A549 (cell line): Measurements from ENCODE around the gene CD84. TPM values are rescaled to one million over a fixed set of nuclear protein-coding genes. Genes with fewer than 3 reads are reported as not detected.

Source experiments
- ATAC-seq, 2 experiments: fragments of 200-7000 bp in 1 of 2; fragments of >200 bp in 1 of 2; cut with Nextera tagmentation in 1 of 2; cut with Tn5 transposase in 1 of 2; 3 replicates each; pipeline versions ENCODE4 v1.8.0 to v1.9.1; 2018 to 2020; ENCODE audit warnings: mild to moderate bottlenecking in 1 of 2, moderate library complexity in 1 of 2
- CTCF ChIA-PET: fragments of 300-600 bp; sonication (Branson Sonifier 250); formaldehyde crosslinking; extraction: SDS; loops from one replicate; lab custom pipeline; 2021; ENCODE audit warnings: antibody characterized with exemption, inconsistent platforms; lab: Yijun Ruan, JAX
- POLR2A ChIA-PET: fragments of 350-600 bp; formaldehyde crosslinking; extraction: SDS; loops from one replicate; lab custom pipeline; 2021; ENCODE audit warnings: antibody characterized with exemption, inconsistent platforms; lab: Yijun Ruan, JAX
- DNase-seq, 2 experiments: peaks; one replicate each; pipeline versions ENCODE4 v3.0.0 to v3.0.0-alpha.2; 2011 to 2016; ENCODE audit warnings: low read depth in 1 of 2, low spot score in 1 of 2
- FAIRE-seq: peaks from 2 replicates; lab custom pipeline; 2011; peaks lifted over from hg19 to GRCh38; lab: Jason Lieb, UNC
- H3K27ac ChIP-seq, 2 experiments: fragments of >200 bp; sonication (Bioruptor Twin); formaldehyde crosslinking; 3 replicates each; pipeline ENCODE4 v1.5.1; 2016 to 2017
- H3K4me1 ChIP-seq: fragments of >200 bp; sonication (Bioruptor Twin); formaldehyde crosslinking; 3 replicates; pipeline ENCODE4 v1.6.1; 2016
- H3K4me2 ChIP-seq: fragments of >200 bp; sonication (Bioruptor Twin); formaldehyde crosslinking; 3 replicates; pipeline ENCODE4 v1.6.1; 2016
- H3K4me3 ChIP-seq: fragments of >200 bp; sonication (Bioruptor Twin); formaldehyde crosslinking; 3 replicates; pipeline ENCODE4 v1.5.1; 2016
- H3K9me3 ChIP-seq: fragments of >200 bp; sonication (Bioruptor Twin); formaldehyde crosslinking; 3 replicates; pipeline ENCODE4 v1.6.1; 2016
- CBX8 ChIP-seq: fragments of 200-600 bp; sonication (generic); IDR thresholded peaks from 2 replicates; pipeline ENCODE4 v1.6.1; 2016
- CHD4 ChIP-seq: fragments of 200-600 bp; sonication (generic); IDR thresholded peaks from 2 replicates; pipeline ENCODE4 v1.6.1; 2016; ENCODE audit warnings: antibody characterized with exemption, mild to moderate bottlenecking, borderline replicate concordance
- EHF ChIP-seq: fragments of 250-450 bp; sonication (Bioruptor Pico); IDR thresholded peaks from 2 replicates; pipeline ENCODE4 v1.5.0; 2020; ENCODE audit warnings: mild to moderate bottlenecking
- EHMT2 ChIP-seq: fragments of 200-600 bp; sonication (generic); IDR thresholded peaks from 2 replicates; pipeline ENCODE4 v1.6.1; 2016; ENCODE audit warnings: antibody characterized with exemption, low read depth, mild to moderate bottlenecking, moderate library complexity
- FOSL2 ChIP-seq, 2 experiments: fragments of 450-650 bp in 1 of 2; fragments of >200 bp in 1 of 2; sonication (Bioruptor Twin) in 1 of 2; formaldehyde crosslinking; IDR thresholded peaks; 2 replicates each; pipeline versions ENCODE4 v1.5.0 to v1.6.1; 2016 to 2020; ENCODE audit warnings: mild to moderate bottlenecking in 1 of 2, moderate library complexity in 1 of 2
- GATA3 ChIP-seq: IDR thresholded peaks from 2 replicates; pipeline ENCODE4 v1.6.1; 2012; ENCODE audit warnings: borderline replicate concordance
- HOXB13 ChIP-seq: fragments of 250-450 bp; sonication (Bioruptor Pico); IDR thresholded peaks from 2 replicates; pipeline ENCODE4 v1.5.0; 2020; ENCODE audit warnings: low read depth, mild to moderate bottlenecking, moderate library complexity
- HOXB5 ChIP-seq: fragments of 250-450 bp; sonication (Bioruptor Pico); IDR thresholded peaks from 2 replicates; pipeline ENCODE4 v1.5.0; 2020; ENCODE audit warnings: mild to moderate bottlenecking, moderate library complexity
- JUNB ChIP-seq: fragments of >200 bp; sonication (Bioruptor Twin); formaldehyde crosslinking; IDR thresholded peaks from 2 replicates; pipeline ENCODE4 v1.6.1; 2016
- KDM5A ChIP-seq: fragments of 200-600 bp; sonication (generic); IDR thresholded peaks from 2 replicates; pipeline ENCODE4 v1.6.1; 2016; ENCODE audit warnings: antibody characterized with exemption, mild to moderate bottlenecking
- MAFK ChIP-seq: fragments of 450-650 bp; IDR thresholded peaks from 2 replicates; pipeline ENCODE4 v1.6.1; 2014; ENCODE audit not compliant: partially characterized antibody
- MAZ ChIP-seq: fragments of 150-350 bp; IDR thresholded peaks from 2 replicates; pipeline ENCODE4 v1.6.1; 2014; ENCODE audit warnings: antibody characterized with exemption, low read depth, low read length, borderline replicate concordance
- MYC ChIP-seq: IDR thresholded peaks from 2 replicates; pipeline ENCODE4 v1.6.1; 2012; ENCODE audit warnings: mild to moderate bottlenecking, inconsistent platforms, low read length, improper control_type of control experiment, borderline replicate concordance
- PHF8 ChIP-seq: fragments of 200-600 bp; sonication (generic); IDR thresholded peaks from 2 replicates; pipeline ENCODE4 v1.6.1; 2016; ENCODE audit warnings: low read depth, mild to moderate bottlenecking, antibody characterized with exemption, moderate library complexity, borderline replicate concordance
- POLR2A ChIP-seq: IDR thresholded peaks from 2 replicates; pipeline ENCODE4 v1.6.1; 2012; ENCODE audit warnings: mild to moderate bottlenecking, low read length
- POLR2AphosphoS2 ChIP-seq: conservative IDR thresholded peaks from 2 replicates; pipeline ENCODE4 v1.6.1; 2012; ENCODE audit warnings: low read length, improper control_type of control experiment, inconsistent platforms
- RFX5 ChIP-seq: fragments of 450-650 bp; IDR thresholded peaks from 2 replicates; pipeline ENCODE4 v1.7.1; 2014; ENCODE audit warnings: antibody characterized with exemption, mild to moderate bottlenecking, moderate library complexity
- SREBF2 ChIP-seq: fragments of 450-650 bp; IDR thresholded peaks from 2 replicates; pipeline ENCODE4 v1.6.1; 2014; ENCODE audit warnings: mild to moderate bottlenecking, moderate library complexity
- ZNF302 ChIP-seq: fragments of 250-450 bp; sonication (Bioruptor Pico); IDR thresholded peaks from 2 replicates; pipeline ENCODE4 v1.9.0; 2021; ENCODE audit warnings: inconsistent platforms, mild to moderate bottlenecking, moderate library complexity
- WGBS: methylation state at CpG from one replicate; pipeline ENCODE4 v1.1.6; 2017; ENCODE audit errors: missing lambda C conversion rate; 5-methylcytosine and 5-hydroxymethylcytosine counted together
- polyA plus RNA-seq, 4 experiments: library from polyadenylated mRNA; depleted of rRNA in 3 of 4; stranded (reverse); fragments of >200 nt; fragmentation: RNase III in 1 of 4; extraction: RNeasy Plus Mini Kit Qiagen cat#74134 plus additional on column Dnase treatment in 1 of 4; gene quantifications; 2 replicates in 3 of 4; 3 replicates in 1 of 4; pipeline ENCODE4 v1.2.3, GENCODE V29; 2011 to 2017
- TF ChIP-seq, protein P1 (sequence below): fragments of >200 bp; sonication (Bioruptor Twin); formaldehyde crosslinking; IDR thresholded peaks from 2 replicates; pipeline ENCODE4 v1.6.1; 2016
- TF ChIP-seq, protein P2 (sequence below): IDR thresholded peaks from 2 replicates; pipeline ENCODE4 v1.6.1; 2012

Gene CD84
- polyA plus RNA-seq, 2 of the 4 experiments (the other 2 are of a cell fraction): not detected

DNA sequence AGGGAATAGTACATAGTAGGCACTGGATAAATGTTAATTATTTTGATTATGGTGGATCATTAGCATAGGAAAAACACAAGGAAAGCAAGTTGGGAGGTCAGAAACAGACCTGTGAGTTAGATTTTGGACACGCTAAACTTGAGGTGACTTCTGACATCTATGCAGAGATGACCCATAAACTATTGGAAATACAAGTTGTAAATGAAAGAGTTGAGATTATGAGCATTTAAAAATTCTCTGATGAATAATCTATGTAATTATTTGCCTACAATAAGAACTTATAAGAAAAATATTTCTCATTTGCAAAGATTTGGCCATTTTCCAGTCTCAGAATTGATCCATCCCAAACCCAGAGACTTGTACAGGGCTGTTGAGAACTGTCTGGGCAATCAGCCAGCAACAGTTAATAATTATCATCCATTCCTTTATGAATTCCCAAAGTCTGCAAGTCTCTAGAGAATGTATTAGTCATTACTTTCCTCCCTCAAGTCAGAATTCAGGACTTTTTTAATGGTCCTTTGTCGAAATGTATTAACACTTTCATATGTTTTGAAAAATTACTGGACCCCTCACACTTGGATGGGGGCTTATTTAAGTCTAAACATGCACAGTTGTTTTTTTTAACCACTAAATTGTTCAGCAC, 36.9 kb downstream of the CD84 start:
- FAIRE-seq: peak; percentile 79
- DNase-seq: peak; percentile 78 to 91
- no peak overlapping the region for H3K4me3 ChIP-seq
- H3K27ac ChIP-seq: peak overlapping the region; percentile 64 to 78
- no peak for TF ChIP-seq FOSL2 (IDR thresholded peaks at IDR 0.05)
- peak; percentile 61 for TF ChIP-seq FOSL2 (CRISPR knock-in tag; IDR thresholded peaks at IDR 0.05)
- TF ChIP-seq KDM5A: no peak
- no peak for TF ChIP-seq MAZ
- TF ChIP-seq CHD4: no peak
- TF ChIP-seq ZNF302 (CRISPR knock-in tag): no peak
- TF ChIP-seq, protein P1, sequence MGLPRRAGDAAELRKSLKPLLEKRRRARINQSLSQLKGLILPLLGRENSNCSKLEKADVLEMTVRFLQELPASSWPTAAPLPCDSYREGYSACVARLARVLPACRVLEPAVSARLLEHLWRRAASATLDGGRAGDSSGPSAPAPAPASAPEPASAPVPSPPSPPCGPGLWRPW: no peak
- TF ChIP-seq CBX8: no peak
- ChIA-PET POLR2A (no interaction called here), CTCF (interaction anchor here (1.1 to 2.6 kb wide), 2 partner anchors 64 to 114 kb away, joined by 5 to 13 read pairs; no protein-coding TSS in a partner anchor)
- WGBS: under 1% methylated on average over 2 of the region's 2 CpGs
- peak; percentile 73 to 87 for ATAC-seq
- H3K4me1 ChIP-seq: peaks cover 48% of the 10 kb centered on the region
- no peaks in the 10 kb centered on the region for H3K9me3 ChIP-seq
- peak overlapping the region; percentile 74 for H3K4me2 ChIP-seq

DNA sequence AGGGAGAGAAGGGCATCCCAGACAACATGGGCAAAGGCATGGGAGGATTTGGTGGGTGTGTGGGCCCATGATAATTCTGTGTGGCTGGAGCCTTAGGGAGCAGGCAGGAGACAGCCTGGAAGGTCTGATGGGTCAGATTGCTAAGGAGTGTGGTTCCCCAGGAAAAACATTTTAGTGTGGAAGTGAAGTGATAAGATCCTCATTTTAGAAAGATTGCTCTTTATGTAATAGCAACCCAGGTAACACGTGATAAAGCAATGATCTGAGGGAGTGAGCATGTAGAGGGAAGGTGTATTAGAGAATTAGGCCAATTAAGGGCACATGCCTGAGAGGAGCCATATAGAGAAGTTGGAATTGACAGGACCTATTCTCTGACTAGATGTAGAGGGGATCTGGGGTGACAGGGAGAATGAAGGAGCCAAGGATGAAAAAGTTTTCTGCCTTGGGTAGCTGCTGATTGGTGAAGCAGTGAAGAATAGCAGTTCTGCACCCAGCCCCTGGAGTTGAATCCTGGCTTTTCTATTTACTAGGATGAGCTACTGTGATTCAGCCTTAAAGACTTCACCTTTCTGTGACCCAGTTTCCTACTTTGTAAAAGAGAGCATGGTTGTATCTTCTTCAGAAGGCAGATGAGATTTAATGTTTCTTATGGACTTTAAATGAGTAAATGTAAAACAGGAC, 37.5 kb downstream of the CD84 start:
- 14% methylated on average over 1 of the region's 1 CpG for WGBS
- Histone ChIP-seq H3K9me3 (peaks cover 2% of the 10 kb centered on the region; the same call in 1 of the 3 replicates), H3K27ac (peak overlapping the region; percentile 62 to 78), H3K4me1 (peaks cover 48% of the 10 kb centered on the region), H3K4me2 (peak overlapping the region; percentile 74), H3K4me3 (no peak overlapping the region)
- CTCF ChIA-PET: interaction anchor here (1.0 to 1.4 kb wide), 3 partner anchors 7 to 113 kb away, joined by 3 to 5 read pairs (median 3); no protein-coding TSS in a partner anchor
- no peak for TF ChIP-seq PHF8
- no peak for TF ChIP-seq RFX5
- TF ChIP-seq, protein P2, sequence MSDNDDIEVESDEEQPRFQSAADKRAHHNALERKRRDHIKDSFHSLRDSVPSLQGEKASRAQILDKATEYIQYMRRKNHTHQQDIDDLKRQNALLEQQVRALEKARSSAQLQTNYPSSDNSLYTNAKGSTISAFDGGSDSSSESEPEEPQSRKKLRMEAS: peak; percentile 19; the same call in 1 of the 2 replicates
- peak; percentile 23 for FAIRE-seq
- DNase-seq: peak; percentile 33 to 51
- POLR2A ChIA-PET: no interaction called here
- ATAC-seq: peak; percentile 83 to 89

DNA sequence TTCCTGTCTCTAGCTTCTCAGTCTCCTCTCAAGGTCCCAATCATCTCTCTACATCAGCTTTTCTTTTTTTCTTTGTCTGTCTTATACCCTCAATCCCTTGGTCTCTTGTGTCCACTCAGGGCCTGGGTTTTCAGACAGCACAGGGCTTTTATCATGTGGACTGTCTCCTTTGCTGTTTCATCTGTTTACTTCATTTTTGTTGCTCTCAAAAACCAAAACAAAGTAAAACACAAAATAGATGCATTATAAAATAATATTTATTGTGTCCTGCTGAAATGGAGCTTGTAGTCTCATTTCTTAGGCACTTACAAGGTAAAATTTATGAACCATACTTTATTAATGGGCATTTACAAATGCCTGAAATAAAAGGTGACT, 38.5 kb downstream of the CD84 start:
- ChIA-PET CTCF (interaction anchor here (1.0 to 1.4 kb wide), 3 partner anchors 8 to 113 kb away, joined by 3 to 5 read pairs (median 3); no protein-coding TSS in a partner anchor), POLR2A (no interaction called here)
- FAIRE-seq: peak; percentile 84
- H3K4me1 ChIP-seq: peaks cover 48% of the 10 kb centered on the region
- peak overlapping the region; percentile 37 to 78; a peak in 5 of 6 replicates for H3K27ac ChIP-seq
- no peak for DNase-seq
- no peak overlapping the region for H3K4me3 ChIP-seq
- no peak for ATAC-seq
- TF ChIP-seq POLR2AphosphoS2 (no peak), MYC (no peak), EHF (CRISPR knock-in tag) (no peak), GATA3 (no peak), EHMT2 (no peak), POLR2A (no peak), JUNB (no peak), SREBF2 (no peak), HOXB13 (no peak), MAFK (no peak), HOXB5 (CRISPR knock-in tag) (no peak)
- TF ChIP-seq, protein P1: no peak
- H3K4me2 ChIP-seq: 0 out of 3 replicates have a peak overlapping the region, but pooled peaks have one; percentile 12
- H3K9me3 ChIP-seq: peaks cover 7% of the 10 kb centered on the region; the same call in 1 of the 3 replicates
